ENCODE results near the gene SCAP. TPM values are rescaled to one million over a fixed set of nuclear protein-coding genes. Genes with fewer than 3 reads are reported as not detected.
"Not testable (repeated sequence)": the region's sequence is repeated elsewhere in the genome, so short reads cannot be mapped to it uniquely, and the experiment has no call there.

SCAP gene
- total RNA-seq, 2 donors from 2014 or later, result 57.3 to 60.4 TPM

GRCh38 chr3:47476330-47476626 lies 537 bp upstream of the SCAP start:
- peaks cover 37% of the 10 kb centered on the region for H3K4me1 Mint-ChIP-seq (ENCODE audit: low read depth)
- no peak for DNase-seq
- H3K27me3 Mint-ChIP-seq (ENCODE audit: low read depth), result no peaks in the 10 kb centered on the region
- peak overlapping the region; percentile 89 for H3K27ac Mint-ChIP-seq
- H3K36me3 Mint-ChIP-seq (ENCODE audit: insufficient read depth in 2 of 2), result no peaks in the 10 kb centered on the region
- no peak for ATAC-seq (replicated peaks in 1 of 2)
- peak overlapping the region; percentile 94 to 98 for H3K4me3 Mint-ChIP-seq
- H3K9me3 Mint-ChIP-seq, result no peaks in the 10 kb centered on the region

- no peaks in the 10 kb centered on the region for H3K9me3 Mint-ChIP-seq
- peak overlapping the region; percentile 94 to 98 for H3K4me3 Mint-ChIP-seq
- peak overlapping the region; percentile 87 for H3K27ac Mint-ChIP-seq
- peak; percentile 18 to 28 for ATAC-seq (replicated peaks in 1 of 2)
- no peaks in the 10 kb centered on the region for H3K27me3 Mint-ChIP-seq (ENCODE audit: low read depth)
- no peak for DNase-seq
- H3K4me1 Mint-ChIP-seq (ENCODE audit: low read depth), result peaks cover 37% of the 10 kb centered on the region
- no peaks in the 10 kb centered on the region for H3K36me3 Mint-ChIP-seq (ENCODE audit: insufficient read depth in 2 of 2)
These were observed 642 bp downstream of the SCAP start for GRCh38 chr3:47475029-47475569.

GRCh38 chr3:47473391-47473790 lies 2.4 kb downstream of the SCAP start:
- no peak for DNase-seq
- Mint-ChIP-seq H3K27me3 (ENCODE audit: low read depth) (no peaks in the 10 kb centered on the region), H3K36me3 (ENCODE audit: insufficient read depth in 2 of 2) (peaks cover 0 to 2% of the 10 kb centered on the region in 2 donors), H3K27ac (peak overlapping the region; percentile 81), H3K4me3 (peak overlapping the region; percentile 88 to 94), H3K9me3 (no peaks in the 10 kb centered on the region), H3K4me1 (ENCODE audit: low read depth) (peaks cover 37% of the 10 kb centered on the region)
- ATAC-seq (replicated peaks in 1 of 2), result no peak

- Mint-ChIP-seq H3K4me3 (no peak overlapping the region), H3K4me1 (ENCODE audit: low read depth) (peaks cover 36% of the 10 kb centered on the region), H3K27ac (no peak overlapping the region), H3K9me3 (peaks cover 3 to 5% of the 10 kb centered on the region in 2 donors), H3K36me3 (ENCODE audit: insufficient read depth in 2 of 2) (peaks cover 7 to 13% of the 10 kb centered on the region in 2 donors), H3K27me3 (ENCODE audit: low read depth) (no peaks in the 10 kb centered on the region)
- ATAC-seq (replicated peaks in 1 of 2) (no peak), DNase-seq (no peak)
These were observed 6.1 kb downstream of the SCAP start for GRCh38 chr3:47469616-47470015.

GRCh38 chr3:47468315-47468714 lies 7.4 kb downstream of the SCAP start:
- not testable (repeated sequence) for H3K27me3 Mint-ChIP-seq (ENCODE audit: low read depth); ATAC-seq (replicated peaks in 1 of 2); H3K9me3 Mint-ChIP-seq; H3K27ac Mint-ChIP-seq; H3K4me3 Mint-ChIP-seq; DNase-seq
- Mint-ChIP-seq H3K36me3 (ENCODE audit: insufficient read depth in 2 of 2) (peaks cover 7 to 13% of the 10 kb centered on the region in 2 donors), H3K4me1 (ENCODE audit: low read depth) (peaks cover 26% of the 10 kb centered on the region)

- no peak overlapping the region for H3K4me3 Mint-ChIP-seq
- DNase-seq (no peak), ATAC-seq (replicated peaks in 1 of 2) (no peak)
- peaks cover 34% of the 10 kb centered on the region for H3K4me1 Mint-ChIP-seq (ENCODE audit: low read depth)
- peak overlapping the region; percentile 33 for H3K27ac Mint-ChIP-seq
- H3K36me3 Mint-ChIP-seq (ENCODE audit: insufficient read depth in 2 of 2), result peaks cover 8 to 14% of the 10 kb centered on the region in 2 donors
- no peaks in the 10 kb centered on the region for H3K27me3 Mint-ChIP-seq (ENCODE audit: low read depth)
- H3K9me3 Mint-ChIP-seq, result peaks cover 3 to 5% of the 10 kb centered on the region in 2 donors
These were observed 11.2 kb downstream of the SCAP start for GRCh38 chr3:47464588-47464987.

- not testable (repeated sequence) for H3K27me3 Mint-ChIP-seq (ENCODE audit: low read depth); H3K36me3 Mint-ChIP-seq (ENCODE audit: insufficient read depth in 2 of 2); H3K27ac Mint-ChIP-seq; ATAC-seq (replicated peaks in 1 of 2); H3K9me3 Mint-ChIP-seq; DNase-seq; H3K4me3 Mint-ChIP-seq
- peaks cover 34% of the 10 kb centered on the region for H3K4me1 Mint-ChIP-seq (ENCODE audit: low read depth)
These were observed 16.1 kb downstream of the SCAP start for GRCh38 chr3:47459534-47460085.

GRCh38 chr3:47456984-47457383 lies 18.8 kb downstream of the SCAP start:
- no peak for ATAC-seq (replicated peaks in 1 of 2)
- H3K4me1 Mint-ChIP-seq (ENCODE audit: low read depth), result peaks cover 39% of the 10 kb centered on the region
- no peak overlapping the region for H3K27ac Mint-ChIP-seq
- no peaks in the 10 kb centered on the region for H3K27me3 Mint-ChIP-seq (ENCODE audit: low read depth)
- H3K36me3 Mint-ChIP-seq (ENCODE audit: insufficient read depth in 2 of 2), result peaks cover 4 to 8% of the 10 kb centered on the region in 2 donors
- no peak overlapping the region for H3K4me3 Mint-ChIP-seq
- peaks cover 0 to 5% of the 10 kb centered on the region in 2 donors for H3K9me3 Mint-ChIP-seq
- no peak for DNase-seq

GRCh38 chr3:47455806-47456452 lies 19.8 kb downstream of the SCAP start:
- peak overlapping the region; percentile 58 for H3K27ac Mint-ChIP-seq
- H3K4me3 Mint-ChIP-seq, result no peak overlapping the region
- H3K4me1 Mint-ChIP-seq (ENCODE audit: low read depth), result peaks cover 39% of the 10 kb centered on the region
- peaks cover 0 to 5% of the 10 kb centered on the region in 2 donors for H3K9me3 Mint-ChIP-seq
- peaks cover 4 to 9% of the 10 kb centered on the region in 2 donors for H3K36me3 Mint-ChIP-seq (ENCODE audit: insufficient read depth in 2 of 2)
- DNase-seq (no peak), ATAC-seq (replicated peaks in 1 of 2) (no peak)
- no peaks in the 10 kb centered on the region for H3K27me3 Mint-ChIP-seq (ENCODE audit: low read depth)

GRCh38 chr3:47452453-47453215 lies 23.1 kb downstream of the SCAP start:
- Mint-ChIP-seq H3K27ac (no peak overlapping the region), H3K9me3 (no peaks in the 10 kb centered on the region), H3K36me3 (ENCODE audit: insufficient read depth in 2 of 2) (peaks cover 0 to 6% of the 10 kb centered on the region in 2 donors), H3K4me1 (ENCODE audit: low read depth) (peaks cover 31% of the 10 kb centered on the region), H3K27me3 (ENCODE audit: low read depth) (no peaks in the 10 kb centered on the region), H3K4me3 (no peak overlapping the region)
- ATAC-seq (replicated peaks in 1 of 2) (no peak), DNase-seq (no peak)

GRCh38 chr3:47444103-47444502 lies 31.6 kb downstream of the SCAP start:
- peaks cover 8% of the 10 kb centered on the region for H3K4me1 Mint-ChIP-seq (ENCODE audit: low read depth)
- no peak for DNase-seq
- H3K36me3 Mint-ChIP-seq (ENCODE audit: insufficient read depth in 2 of 2), result peaks cover 0 to 13% of the 10 kb centered on the region in 2 donors
- H3K9me3 Mint-ChIP-seq, result no peaks in the 10 kb centered on the region
- ATAC-seq (replicated peaks in 1 of 2), result peak in 1 of 2 donors; percentile 32
- H3K27me3 Mint-ChIP-seq (ENCODE audit: low read depth), result no peaks in the 10 kb centered on the region
- H3K27ac Mint-ChIP-seq, result peak overlapping the region; percentile 92
- no peak overlapping the region for H3K4me3 Mint-ChIP-seq

GRCh38 chr3:47443611-47443995 lies 32.1 kb downstream of the SCAP start:
- Mint-ChIP-seq H3K4me1 (ENCODE audit: low read depth) (peaks cover 8% of the 10 kb centered on the region), H3K36me3 (ENCODE audit: insufficient read depth in 2 of 2) (peaks cover 0 to 12% of the 10 kb centered on the region in 2 donors), H3K27ac (peak overlapping the region; percentile 92), H3K4me3 (no peak overlapping the region), H3K9me3 (no peaks in the 10 kb centered on the region), H3K27me3 (ENCODE audit: low read depth) (no peaks in the 10 kb centered on the region)
- DNase-seq (no peak), ATAC-seq (replicated peaks in 1 of 2) (no peak)

GRCh38 chr3:47441796-47442551 lies 33.8 kb downstream of the SCAP start:
- no peak overlapping the region for H3K4me3 Mint-ChIP-seq
- H3K27me3 Mint-ChIP-seq (ENCODE audit: low read depth), result no peaks in the 10 kb centered on the region
- no peak for ATAC-seq (replicated peaks in 1 of 2)
- peaks cover 8% of the 10 kb centered on the region for H3K4me1 Mint-ChIP-seq (ENCODE audit: low read depth)
- peak overlapping the region; percentile 59 for H3K27ac Mint-ChIP-seq
- H3K9me3 Mint-ChIP-seq, result no peaks in the 10 kb centered on the region
- DNase-seq, result no peak
- peaks cover 0 to 11% of the 10 kb centered on the region in 2 donors for H3K36me3 Mint-ChIP-seq (ENCODE audit: insufficient read depth in 2 of 2)
